Osteoblast (primary cell): ENCODE data around the gene SNAI3. TPM values are rescaled to one million over a fixed set of nuclear protein-coding genes. Genes with fewer than 3 reads are reported as not detected.

Source experiments
- DNase-seq: peaks from one replicate; pipeline ENCODE4 v3.0.0; 2011; ENCODE audit warnings: low spot score, mixed read lengths; ENCODE audit not compliant: insufficient read length; ENCODE audit errors: missing footprints
- H2AFZ ChIP-seq: 2 replicates; pipeline ENCODE4 v1.6.0; 2011; ENCODE audit warnings: mild to moderate bottlenecking, low read length
- H3K27ac ChIP-seq: 2 replicates; pipeline ENCODE4 v1.5.1; 2011; ENCODE audit warnings: mild to moderate bottlenecking, low read depth, low read length, moderate library complexity
- H3K27me3 ChIP-seq: 2 replicates; pipeline ENCODE4 v1.6.0; 2012; ENCODE audit warnings: mild to moderate bottlenecking, control low read depth, inconsistent platforms, low read length, moderate library complexity; ENCODE audit not compliant: insufficient read depth
- H3K36me3 ChIP-seq: 2 replicates; pipeline ENCODE4 v1.5.1; 2011; ENCODE audit warnings: mild to moderate bottlenecking, low read length, control low read depth, moderate library complexity; ENCODE audit not compliant: insufficient read depth
- H3K4me1 ChIP-seq: 2 replicates; pipeline ENCODE4 v1.5.1; 2011; ENCODE audit warnings: mild to moderate bottlenecking, low read length, control low read depth, moderate library complexity; ENCODE audit not compliant: insufficient read depth
- H3K4me2 ChIP-seq: 2 replicates; pipeline ENCODE4 v1.6.0; 2011; ENCODE audit warnings: mild to moderate bottlenecking, low read length; ENCODE audit not compliant: insufficient read depth
- H3K4me3 ChIP-seq: fragments of 200-600 bp; sonication (generic); 3 replicates; pipeline ENCODE4 v1.5.1; 2012; ENCODE audit warnings: mild to moderate bottlenecking, low read length, inconsistent platforms; ENCODE audit not compliant: insufficient read depth
- H3K79me2 ChIP-seq: 2 replicates; pipeline ENCODE4 v1.6.0; 2012; ENCODE audit warnings: mild to moderate bottlenecking, low read length, control low read depth, inconsistent platforms; ENCODE audit not compliant: insufficient read depth
- H3K9me3 ChIP-seq: 2 replicates; pipeline ENCODE4 v1.5.1; 2011; ENCODE audit warnings: low read depth, low read length, control low read depth
- H4K20me1 ChIP-seq: 2 replicates; pipeline ENCODE4 v1.6.0; 2012; ENCODE audit warnings: mild to moderate bottlenecking, low read length, control low read depth; ENCODE audit not compliant: insufficient read depth
- CTCF ChIP-seq: IDR thresholded peaks from 2 replicates; pipeline ENCODE4 v1.5.1; 2011; ENCODE audit warnings: mild to moderate bottlenecking, low read depth, low read length, moderate library complexity; ENCODE audit errors: extremely low read depth
- total RNA-seq: library from RNA; depleted of rRNA; stranded (reverse); fragments of >200 nt; gene quantifications from 2 replicates; pipeline ENCODE4 v1.2.3, GENCODE V29; 2012

SNAI3 gene
- total RNA-seq, 1 donor, result not detected

GRCh38 chr16:88731699-88732098 is 45.4 kb upstream of the SNAI3 start:
- H3K27me3 ChIP-seq, result no peaks in the 10 kb centered on the region
- H3K36me3 ChIP-seq, result peaks cover 50% of the 10 kb centered on the region
- DNase-seq, result peak; percentile 98
- H2AFZ ChIP-seq, result no peak overlapping the region
- H4K20me1 ChIP-seq, result peaks cover 27% of the 10 kb centered on the region
- H3K4me3 ChIP-seq, result no peak overlapping the region
- no peak for TF ChIP-seq CTCF
- H3K79me2 ChIP-seq, result peaks cover 16% of the 10 kb centered on the region
- H3K27ac ChIP-seq, result no peak overlapping the region
- no peaks in the 10 kb centered on the region for H3K9me3 ChIP-seq
- H3K4me2 ChIP-seq, result no peak overlapping the region
- H3K4me1 ChIP-seq, result no peaks in the 10 kb centered on the region

- no peak for TF ChIP-seq CTCF
- no peak overlapping the region for H3K4me2 ChIP-seq
- peaks cover 22% of the 10 kb centered on the region for H4K20me1 ChIP-seq
- H2AFZ ChIP-seq, result no peak overlapping the region
- H3K4me1 ChIP-seq, result no peaks in the 10 kb centered on the region
- no peaks in the 10 kb centered on the region for H3K27me3 ChIP-seq
- H3K4me3 ChIP-seq, result no peak overlapping the region
- peaks cover 20% of the 10 kb centered on the region for H3K79me2 ChIP-seq
- no peak overlapping the region for H3K27ac ChIP-seq
- no peaks in the 10 kb centered on the region for H3K9me3 ChIP-seq
- H3K36me3 ChIP-seq, result peaks cover 51% of the 10 kb centered on the region
- no peak for DNase-seq
Observed at GRCh38 chr16:88730632-88731607, 44.6 kb upstream of the SNAI3 start.

GRCh38 chr16:88727871-88728270 is 41.6 kb upstream of the SNAI3 start:
- Histone ChIP-seq H4K20me1 (peaks cover 12% of the 10 kb centered on the region), H3K36me3 (peaks cover 60% of the 10 kb centered on the region), H3K9me3 (no peaks in the 10 kb centered on the region), H3K79me2 (peaks cover 20% of the 10 kb centered on the region), H3K27ac (no peak overlapping the region), H3K4me1 (no peaks in the 10 kb centered on the region), H3K4me2 (no peak overlapping the region), H2AFZ (no peak overlapping the region), H3K4me3 (no peak overlapping the region), H3K27me3 (no peaks in the 10 kb centered on the region)
- DNase-seq, result no peak
- TF ChIP-seq CTCF, result no peak

GRCh38 chr16:88726981-88727380 is 40.7 kb upstream of the SNAI3 start:
- Histone ChIP-seq H3K79me2 (peaks cover 20% of the 10 kb centered on the region), H4K20me1 (peaks cover 5% of the 10 kb centered on the region), H3K9me3 (no peaks in the 10 kb centered on the region), H3K36me3 (peaks cover 67% of the 10 kb centered on the region), H3K27ac (no peak overlapping the region), H3K4me1 (no peaks in the 10 kb centered on the region), H3K27me3 (no peaks in the 10 kb centered on the region), H3K4me2 (no peak overlapping the region), H3K4me3 (no peak overlapping the region), H2AFZ (no peak overlapping the region)
- DNase-seq, result no peak
- no peak for TF ChIP-seq CTCF
